Psoas muscle (tissue), 8 donors: ENCODE results near the gene CASZ1. TPM values are rescaled to one million over a fixed set of nuclear protein-coding genes. Genes with fewer than 3 reads are reported as not detected.

Experiments used
- ATAC-seq, 4 donors: fragments of 200-7000 bp; cut with Tn5 transposase; one replicate each; pipeline ENCODE4 v1.9.1; 2020; ENCODE audit warnings: moderate library complexity in 3 of 4, mild to moderate bottlenecking in 2 of 4
- DNase-seq, 2 donors: peaks; one replicate each; pipeline ENCODE4 v3.0.0-alpha.2; 2020
- H3K27ac ChIP-seq: fragments of 200-600 bp; one replicate; pipeline ENCODE4 v1.8.0; 2022
- H3K27me3 ChIP-seq, 3 donors: fragments of 200-600 bp in 1 of 3; one replicate each; pipeline versions ENCODE4 v1.6.1 to v1.8.0; 2013 to 2022; ENCODE audit warnings: low read length in 2 of 3, mild to moderate bottlenecking in 2 of 3, moderate library complexity in 1 of 3; ENCODE audit not compliant: insufficient read depth in 3 of 3
- H3K36me3 ChIP-seq, 2 donors: fragments of 200-600 bp in 1 of 2; one replicate each; pipeline versions ENCODE4 v1.6.1 to v1.8.0; 2013 to 2022; ENCODE audit warnings: low read depth in 1 of 2, mild to moderate bottlenecking in 1 of 2, moderate library complexity in 1 of 2; ENCODE audit not compliant: insufficient read depth in 1 of 2
- H3K4me1 ChIP-seq: fragments of 200-600 bp; one replicate; pipeline ENCODE4 v1.8.0; 2022
- H3K4me3 ChIP-seq: fragments of 200-600 bp; one replicate; pipeline ENCODE4 v1.8.0; 2022; ENCODE audit warnings: mild to moderate bottlenecking
- H3K9me3 ChIP-seq: fragments of 200-600 bp; one replicate; pipeline ENCODE4 v1.8.0; 2022
- CTCF ChIP-seq: fragments of 200-600 bp; IDR thresholded peaks from one replicate; pipeline ENCODE4 v1.8.0; 2022; ENCODE audit warnings: antibody characterized with exemption
- WGBS, 3 donors: extraction: QIAGEN DNeasy Blood & Tissue Kit; methylation state at CpG; one replicate each; pipeline versions ENCODE4 v1.1.6 to v1.1.7; 2013; 5-methylcytosine and 5-hydroxymethylcytosine counted together
- intact Hi-C, 2 donors: fragments of 100-400 bp; cut with DNase I; formaldehyde crosslinking; loops; one replicate each; pipeline versions ENCODE4 v1.11.0 to v1.14.2; 2022
- polyA plus RNA-seq, 3 donors: library from polyadenylated mRNA; stranded (reverse); fragments of 200-250 nt; gene quantifications; one replicate each; pipeline ENCODE4 v1.2.3, GENCODE V29; 2013
- total RNA-seq, 4 donors: library from RNA; stranded (reverse); fragmentation: NEBNext Ultra II Directional in 2 of 4; extraction: Animal tissue kit (Norgen Biotek cat#: 25700) in 2 of 4; gene quantifications; one replicate each; pipeline versions ENCODE4 v1.2.1 to v1.2.4, GENCODE V29; 2021 to 2023
- donor health status: healthy with polysubstance abuse.
- donor health status: DM: no; HTN: no; CAD: no; lungs with moderate emphysema.
- donor health status: Bipolar disorder and iron deficiency.
- donor health status: healthy.
- donor health status: DM: yes; HTN: yes; CAD: no.
- donor health status: DM: no; HTN: no; CAD: no.
- donor health status: DM: no; HTN: no; CAD: no.
- donor health status: DM: yes; HTN: yes; CAD: no.

Gene CASZ1
- total and polyA plus RNA-seq, 7 donors: 2.6 to 83.3 (median 53.1) TPM

GRCh38 chr1:10724511-10724910, 71.9 kb downstream of the CASZ1 start:
- peak; percentile 10 to 31 (median 16) for ATAC-seq
- Histone ChIP-seq H3K27me3 (no peaks in the 10 kb centered on the region), H3K9me3 (no peaks in the 10 kb centered on the region), H3K4me1 (peaks cover 69% of the 10 kb centered on the region), H3K4me3 (no peak overlapping the region), H3K27ac (peak overlapping the region; percentile 91), H3K36me3 (no peaks in the 10 kb centered on the region)
- no peak for TF ChIP-seq CTCF
- DNase-seq: no peak
- WGBS, 3 donors: 29 to 69% (median 47%) methylated on average over 2 to 4 of the region's 4 CpGs
- intact Hi-C loops: loop anchor here in 1 of 2 donors (2.0 kb wide), 1 partner anchor 64 kb away; no protein-coding TSS in a partner anchor

GRCh38 chr1:10724052-10724494, 72.4 kb downstream of the CASZ1 start:
- Histone ChIP-seq H3K4me3 (no peak overlapping the region), H3K9me3 (no peaks in the 10 kb centered on the region), H3K27me3 (no peaks in the 10 kb centered on the region), H3K4me1 (peaks cover 69% of the 10 kb centered on the region), H3K27ac (peak overlapping the region; percentile 91), H3K36me3 (no peaks in the 10 kb centered on the region)
- no peak for TF ChIP-seq CTCF
- DNase-seq: peak; percentile 73 to 91
- intact Hi-C loops: loop anchor here in 1 of 2 donors (2.0 kb wide), 1 partner anchor 65 kb away; no protein-coding TSS in a partner anchor
- ATAC-seq: peak; percentile 84 to 87 (median 86)
- WGBS, 3 donors: 17 to 25% (median 24%) methylated on average over 12 of the region's 12 CpGs

GRCh38 chr1:10723317-10723716, 73.1 kb downstream of the CASZ1 start:
- no peak for TF ChIP-seq CTCF
- Histone ChIP-seq H3K27ac (peak overlapping the region; percentile 91), H3K4me3 (no peak overlapping the region), H3K36me3 (no peaks in the 10 kb centered on the region), H3K9me3 (no peaks in the 10 kb centered on the region), H3K4me1 (peaks cover 77% of the 10 kb centered on the region), H3K27me3 (no peaks in the 10 kb centered on the region)
- intact Hi-C loops: no loop called here
- 78 to 86% (median 84%) methylated on average over 4 of the region's 4 CpGs for WGBS, 3 donors
- no peak for ATAC-seq
- no peak for DNase-seq

GRCh38 chr1:10722803-10723202, 73.6 kb downstream of the CASZ1 start:
- peaks cover 79% of the 10 kb centered on the region for H3K4me1 ChIP-seq
- DNase-seq (no peak), ATAC-seq (no peak)
- intact Hi-C loops: no loop called here
- H3K36me3 ChIP-seq: no peaks in the 10 kb centered on the region
- H3K9me3 ChIP-seq: no peaks in the 10 kb centered on the region
- no peak overlapping the region for H3K4me3 ChIP-seq
- H3K27ac ChIP-seq: peak overlapping the region; percentile 91
- no peak for TF ChIP-seq CTCF
- 88 to 94% (median 89%) methylated on average over 16 of the region's 16 CpGs for WGBS, 3 donors
- no peaks in the 10 kb centered on the region for H3K27me3 ChIP-seq
